ENCODE data around the gene SPATA2L.
"Not testable (repeated sequence)": the region's sequence is repeated elsewhere in the genome, so short reads cannot be mapped to it uniquely, and the experiment has no call there.

SPATA2L gene

DNA sequence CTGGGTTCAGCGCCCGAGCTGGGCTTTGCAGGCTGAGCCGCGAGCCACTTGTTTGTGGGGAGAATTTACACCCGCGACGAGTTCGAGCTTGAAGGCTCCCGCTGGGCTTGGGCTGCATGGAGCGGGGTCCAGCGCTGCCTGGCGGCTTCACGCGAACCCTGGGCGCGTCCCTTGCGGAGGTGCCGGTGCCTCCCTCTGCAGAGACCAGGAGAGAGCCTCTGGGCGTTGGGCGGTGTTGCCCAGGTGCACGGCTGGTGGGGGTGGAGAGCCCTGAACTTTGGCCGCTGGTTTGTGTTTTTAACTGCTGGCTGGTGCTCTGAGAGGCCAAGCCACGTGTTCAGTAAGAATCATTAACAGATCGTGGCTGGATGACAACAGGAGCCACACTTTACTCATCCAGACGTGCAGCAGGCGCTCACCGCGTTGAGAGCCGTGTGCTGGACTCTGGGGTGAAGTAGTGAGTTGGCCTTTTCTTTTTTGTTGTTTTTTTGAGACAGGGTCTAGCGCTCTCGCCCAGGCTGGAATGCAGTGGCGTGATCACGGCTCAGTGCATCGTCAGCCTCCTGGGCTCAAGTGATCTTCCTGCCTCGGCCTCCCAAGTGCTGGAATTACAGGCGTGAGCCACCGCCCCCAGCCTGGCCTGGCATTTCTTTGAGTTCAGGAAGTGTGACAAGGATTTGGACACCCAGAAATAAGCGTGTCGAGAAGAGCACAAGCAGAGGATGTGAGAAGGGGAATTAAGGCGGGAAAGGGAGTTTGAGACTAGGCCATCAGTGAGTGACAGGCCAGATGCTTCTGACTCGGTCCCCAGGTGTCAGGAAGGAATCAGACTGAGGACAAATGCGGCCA is 14.2 kb downstream of the SPATA2L start:
- peak; percentile 66 for DNase-seq (ENCODE audit: extremely low spot score)
- TF ChIP-seq, protein P1, sequence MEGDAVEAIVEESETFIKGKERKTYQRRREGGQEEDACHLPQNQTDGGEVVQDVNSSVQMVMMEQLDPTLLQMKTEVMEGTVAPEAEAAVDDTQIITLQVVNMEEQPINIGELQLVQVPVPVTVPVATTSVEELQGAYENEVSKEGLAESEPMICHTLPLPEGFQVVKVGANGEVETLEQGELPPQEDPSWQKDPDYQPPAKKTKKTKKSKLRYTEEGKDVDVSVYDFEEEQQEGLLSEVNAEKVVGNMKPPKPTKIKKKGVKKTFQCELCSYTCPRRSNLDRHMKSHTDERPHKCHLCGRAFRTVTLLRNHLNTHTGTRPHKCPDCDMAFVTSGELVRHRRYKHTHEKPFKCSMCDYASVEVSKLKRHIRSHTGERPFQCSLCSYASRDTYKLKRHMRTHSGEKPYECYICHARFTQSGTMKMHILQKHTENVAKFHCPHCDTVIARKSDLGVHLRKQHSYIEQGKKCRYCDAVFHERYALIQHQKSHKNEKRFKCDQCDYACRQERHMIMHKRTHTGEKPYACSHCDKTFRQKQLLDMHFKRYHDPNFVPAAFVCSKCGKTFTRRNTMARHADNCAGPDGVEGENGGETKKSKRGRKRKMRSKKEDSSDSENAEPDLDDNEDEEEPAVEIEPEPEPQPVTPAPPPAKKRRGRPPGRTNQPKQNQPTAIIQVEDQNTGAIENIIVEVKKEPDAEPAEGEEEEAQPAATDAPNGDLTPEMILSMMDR (IDR thresholded peaks at IDR 0.05; ENCODE audit: control extremely low read depth, extremely low read depth, low read depth, missing control alignments) = no peak
- ChIA-PET POLR2A (interaction anchor here (1.0 kb wide), 1 partner anchor 14 kb away, joined by 3 read pairs; the partner anchor contains the start of gene SPATA2L), CTCF (interaction anchor here (0.7 to 2.4 kb wide), 4 partner anchors 12 to 46 kb away, joined by 3 to 16 read pairs (median 4); no protein-coding TSS in a partner anchor)

DNA sequence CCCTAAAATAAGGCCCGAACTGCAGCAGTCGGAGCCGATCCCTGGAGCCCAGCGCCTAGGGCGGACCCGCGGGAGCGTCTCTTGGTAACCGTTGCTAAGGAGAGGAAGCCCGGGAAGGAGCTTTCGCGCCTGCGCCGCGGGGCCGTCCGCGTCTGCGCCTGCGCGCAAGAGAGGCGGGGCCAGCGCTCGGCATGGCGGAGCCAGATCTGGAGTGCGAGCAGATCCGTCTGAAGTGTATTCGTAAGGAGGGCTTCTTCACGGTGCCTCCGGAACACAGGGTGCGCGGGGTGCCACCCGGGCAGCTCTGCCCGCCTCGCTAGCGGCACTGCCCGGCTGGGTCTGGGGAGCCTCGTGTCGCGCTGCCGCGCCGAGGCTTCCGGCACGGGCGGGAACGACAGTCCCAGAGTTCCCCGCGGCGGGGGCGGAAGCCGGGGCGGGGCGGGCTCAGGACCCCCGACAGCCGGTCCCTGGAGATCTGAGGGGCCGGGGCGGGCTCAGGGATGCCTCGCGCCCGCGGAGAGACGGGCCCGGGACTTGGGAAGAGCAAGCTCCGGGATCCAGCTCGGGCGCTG is 14.9 kb downstream of the SPATA2L start, which contains the start of gene CDK10:
Gene CDK10, plus strand, starts transcription at position 170 of the 572 bp plus-strand sequence. Its CDS starts 22 bp downstream, at position 192.
- peak; percentile 96 for DNase-seq (ENCODE audit: extremely low spot score)
- TF ChIP-seq, protein P1 (IDR thresholded peaks at IDR 0.05; ENCODE audit: control extremely low read depth, extremely low read depth, low read depth, missing control alignments) = no peak
- CTCF ChIA-PET = interaction anchor here (0.7 to 2.4 kb wide), 4 partner anchors 12 to 45 kb away, joined by 3 to 16 read pairs (median 4); no protein-coding TSS in a partner anchor
- POLR2A ChIA-PET = interaction anchor here (1.0 kb wide), 1 partner anchor 15 kb away, joined by 3 read pairs; the partner anchor contains the start of gene SPATA2L

DNA sequence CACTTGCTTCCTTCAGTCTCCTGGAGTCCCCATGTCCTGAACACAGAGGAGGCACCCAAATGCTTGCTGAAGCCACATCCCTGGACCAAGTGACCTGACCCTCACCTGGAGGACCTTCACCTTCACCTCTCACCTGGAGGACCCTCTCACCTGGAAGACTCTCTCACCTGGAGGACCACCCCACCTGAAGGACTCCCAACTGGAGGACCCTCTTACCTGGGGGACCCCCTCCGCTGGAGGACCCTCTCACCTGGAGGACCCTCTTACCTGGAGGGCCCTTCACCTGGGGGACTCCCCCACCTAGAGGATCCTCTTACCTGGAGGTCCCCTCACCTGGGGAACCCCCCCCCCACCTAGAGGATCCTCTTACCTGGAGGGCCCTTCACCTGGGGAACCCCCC is 15.6 kb downstream of the SPATA2L start:
- TF ChIP-seq, protein P1 (IDR thresholded peaks at IDR 0.05; ENCODE audit: control extremely low read depth, extremely low read depth, low read depth, missing control alignments) = no peak
- no peak for DNase-seq (ENCODE audit: extremely low spot score)
- ChIA-PET POLR2A (no interaction called here), CTCF (interaction anchor here (1.5 to 2.4 kb wide), 3 partner anchors 13 to 21 kb away, joined by 3 to 16 read pairs (median 6); no protein-coding TSS in a partner anchor)

DNA sequence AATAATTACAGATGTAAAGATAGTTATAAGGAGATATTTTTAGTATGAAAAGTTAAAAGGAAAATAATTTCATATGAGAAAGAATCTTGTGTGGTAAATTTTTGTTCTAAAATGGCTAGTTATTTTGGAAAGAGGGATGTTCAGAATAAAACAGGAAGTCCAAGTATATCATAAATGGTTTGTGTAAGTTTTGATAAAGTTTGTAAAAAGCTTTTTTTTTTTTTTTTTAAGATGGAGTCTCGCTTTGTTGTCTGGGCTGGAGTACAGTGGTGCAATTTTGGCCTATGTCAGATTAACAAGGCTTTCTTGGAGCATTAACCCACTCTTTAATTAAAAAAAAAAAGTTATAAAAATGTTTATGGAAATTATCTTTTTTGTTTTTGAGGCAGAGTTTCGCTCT is 23.2 kb downstream of the SPATA2L start:
- CTCF ChIA-PET = no interaction called here
- DNase-seq (ENCODE audit: extremely low spot score) = no peak
- POLR2A ChIA-PET = no interaction called here
- TF ChIP-seq, protein P1 (IDR thresholded peaks at IDR 0.05; ENCODE audit: control extremely low read depth, extremely low read depth, low read depth, missing control alignments) = no peak

DNA sequence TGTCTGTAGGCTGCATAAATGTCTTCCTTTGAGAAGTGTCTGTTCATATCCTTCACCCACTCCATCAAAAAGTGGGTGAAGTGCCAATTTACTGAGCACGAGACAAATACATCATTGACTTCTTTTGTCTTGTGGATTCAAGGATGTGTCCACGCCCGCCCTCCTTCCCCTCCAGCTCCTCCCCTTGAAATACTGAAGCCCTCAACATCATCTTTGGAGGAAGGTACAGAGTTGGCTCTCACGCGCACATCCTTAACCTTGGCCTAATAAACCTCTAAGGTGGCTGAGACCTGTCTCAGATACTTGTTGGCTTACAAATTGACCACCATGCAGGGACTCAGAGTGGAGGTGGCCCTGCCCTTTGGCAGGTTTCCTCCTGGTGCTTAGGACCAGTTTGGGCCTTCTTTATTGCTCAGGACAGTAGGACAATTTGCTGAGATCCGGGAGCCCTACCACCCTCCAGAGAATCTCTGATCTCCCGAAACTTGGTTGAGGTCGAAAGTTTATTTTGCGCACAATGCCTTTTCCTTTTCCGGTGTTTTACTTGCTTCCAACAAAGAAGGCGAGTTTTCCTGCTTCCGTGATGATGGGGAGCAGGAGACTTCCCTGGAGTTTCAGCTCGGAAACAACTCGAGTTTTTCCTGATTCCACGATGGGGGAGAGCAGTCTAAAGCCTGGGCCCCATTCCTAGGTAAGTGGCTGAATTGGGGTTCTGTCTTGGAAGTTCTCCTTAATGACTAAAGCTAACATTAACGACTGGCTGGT is 29.1 kb downstream of the SPATA2L start:
- CTCF ChIA-PET = interaction anchor here (0.9 kb wide), 1 partner anchor 24 kb away, joined by 3 read pairs; no protein-coding TSS in a partner anchor
- POLR2A ChIA-PET = no interaction called here
- TF ChIP-seq, protein P1 (IDR thresholded peaks at IDR 0.05; ENCODE audit: control extremely low read depth, extremely low read depth, low read depth, missing control alignments) = no peak
- no peak for DNase-seq (ENCODE audit: extremely low spot score)

DNA sequence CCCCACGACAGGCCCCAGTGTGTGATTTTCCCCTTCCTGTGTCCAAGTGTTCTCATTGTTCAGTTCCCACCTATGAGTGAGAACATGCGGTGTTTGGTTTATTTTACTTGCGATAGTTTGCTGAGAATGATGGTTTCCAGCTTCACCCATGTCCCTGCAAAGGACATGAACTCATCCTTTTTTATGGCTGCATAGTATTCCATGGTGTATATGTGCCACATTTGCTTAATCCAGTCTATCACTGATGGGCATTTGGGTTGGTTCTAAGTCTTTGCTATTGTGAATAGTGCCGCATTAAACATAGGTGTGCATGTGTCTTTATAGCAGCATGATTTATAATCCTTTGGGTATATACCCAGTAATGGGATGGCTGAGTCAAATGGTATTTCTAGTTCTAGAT is 29.9 kb downstream of the SPATA2L start:
- POLR2A ChIA-PET; CTCF ChIA-PET; DNase-seq (ENCODE audit: extremely low spot score): not testable (repeated sequence)
